GM21447 (cell line): ENCODE measurements around the gene PSMD12.
"Not testable (repeated sequence)": the region's sequence is repeated elsewhere in the genome, so short reads cannot be mapped to it uniquely, and the experiment has no call there.

Source experiments
- ATAC-seq: cut with Tn5 transposase; IDR thresholded peaks from one replicate; pipeline ENCODE4 v1.9.1; 2021; ENCODE audit not compliant: unreplicated experiment

PSMD12 gene

GRCh38 chr17:67366193-67367157 is at the start of gene PSMD12:
PSMD12 (minus strand) TSS chr17:67366577; CDS start chr17:67366519, 58 bp downstream.
- ATAC-seq = peak; percentile 85

GRCh38 chr17:67415291-67415690 is 48.9 kb upstream of the PSMD12 start:
- ATAC-seq = no peak

DNA sequence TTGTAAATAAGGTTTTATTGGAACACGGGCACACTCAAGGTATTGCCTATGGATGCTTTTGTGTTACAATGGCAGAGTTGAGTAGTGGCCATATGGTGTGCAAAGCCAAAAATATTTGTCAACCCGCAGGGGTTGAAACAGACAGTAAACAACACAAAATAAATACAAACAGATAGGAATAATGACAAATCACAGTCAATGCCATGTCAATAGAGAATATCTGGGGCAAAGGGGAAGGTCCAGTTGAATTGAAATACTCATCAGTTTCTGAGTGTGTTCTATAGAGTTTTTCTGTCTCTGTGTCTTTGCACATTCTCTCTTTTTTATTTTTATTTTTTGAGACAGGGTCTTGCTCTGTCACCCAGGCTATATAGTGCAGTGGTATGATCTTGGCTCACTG is 48.2 kb upstream of the PSMD12 start:
- no peak for ATAC-seq

GRCh38 chr17:67414130-67414529 is 47.8 kb upstream of the PSMD12 start:
- ATAC-seq = no peak

DNA sequence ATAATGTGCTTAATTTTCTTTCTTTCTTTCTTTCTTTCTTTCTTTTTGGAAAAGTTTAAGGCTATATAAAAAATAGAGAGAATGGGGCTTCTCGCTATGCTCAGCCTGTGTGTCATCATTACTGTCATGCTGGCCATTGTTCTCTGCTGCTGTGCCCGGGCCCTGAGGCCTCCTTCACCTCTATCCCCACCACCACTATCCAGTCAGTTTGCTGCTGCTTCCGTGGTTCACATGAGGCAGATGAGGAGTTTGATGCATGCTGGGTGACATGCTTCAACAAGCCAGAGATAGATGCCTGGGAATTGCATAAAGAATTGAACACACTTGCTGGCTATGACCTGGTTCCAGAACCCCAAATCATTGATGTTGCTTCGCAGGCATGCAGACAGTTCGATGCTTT is 47.0 kb upstream of the PSMD12 start:
- ATAC-seq = no peak

DNA sequence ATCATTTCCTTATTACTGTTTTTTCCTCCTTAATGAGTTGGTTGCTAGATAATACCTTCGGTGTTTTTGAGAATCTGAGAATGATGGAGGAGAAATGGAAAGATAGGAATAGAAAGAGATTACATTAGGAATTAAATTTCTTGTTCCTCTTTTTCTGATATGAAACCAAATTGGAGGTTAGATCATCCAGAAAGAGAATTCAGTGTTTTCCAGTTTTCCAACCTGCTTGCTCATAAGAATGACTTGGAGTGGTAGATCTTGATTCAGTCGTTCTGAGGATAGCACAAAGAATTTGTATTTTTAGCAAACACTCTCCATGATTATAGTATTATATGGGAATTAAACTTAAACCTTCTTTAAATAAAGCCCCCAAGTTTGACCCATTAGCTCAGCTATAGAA is 46.6 kb upstream of the PSMD12 start:
- no peak for ATAC-seq

- ATAC-seq = no peak
Measured at GRCh38 chr17:67412032-67412431, 45.7 kb upstream of the PSMD12 start.

DNA sequence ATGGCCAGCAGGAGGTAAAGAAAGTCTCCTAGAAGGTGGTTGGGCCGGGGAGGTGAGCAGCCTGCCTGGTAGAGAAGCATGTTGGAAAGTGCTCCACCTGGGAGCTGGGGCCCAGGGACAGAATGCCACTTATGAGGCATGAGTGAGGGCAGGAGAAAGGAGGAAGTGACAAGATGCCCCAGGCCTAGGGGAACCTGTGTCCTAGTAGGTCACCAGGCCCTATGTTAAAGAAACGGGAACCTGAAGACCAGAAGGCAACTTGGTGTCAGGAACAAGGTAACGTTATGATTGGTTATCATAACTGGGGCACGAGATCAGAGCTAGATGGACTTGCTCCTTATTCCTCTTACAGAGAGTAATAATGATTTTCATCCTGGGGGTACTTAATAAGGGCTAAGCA is 45.0 kb upstream of the PSMD12 start:
- ATAC-seq = no peak

DNA sequence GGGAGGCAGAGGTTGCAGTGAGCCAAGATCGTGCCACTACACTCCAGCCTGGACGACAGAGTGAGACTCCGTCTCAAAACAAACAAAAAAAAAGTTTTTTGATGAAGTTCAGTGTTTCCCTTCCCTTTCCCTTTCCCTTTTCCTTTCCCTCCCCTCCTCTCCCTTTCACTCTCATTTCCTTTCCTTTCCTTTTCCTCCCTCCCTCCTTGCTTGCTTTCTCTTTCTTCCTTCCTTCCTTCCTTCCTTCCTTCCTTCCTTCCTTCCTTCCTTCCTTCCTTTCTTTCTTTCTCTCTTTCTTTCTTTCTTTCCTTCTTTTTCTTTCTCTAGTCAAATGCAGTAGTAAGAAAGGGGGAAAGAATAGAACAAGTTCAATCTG is 42.1 kb upstream of the PSMD12 start:
- ATAC-seq = not testable (repeated sequence)

- ATAC-seq = no peak
Measured at GRCh38 chr17:67403483-67403882, 37.1 kb upstream of the PSMD12 start.

GRCh38 chr17:67403065-67403464 is 36.7 kb upstream of the PSMD12 start:
- no peak for ATAC-seq

DNA sequence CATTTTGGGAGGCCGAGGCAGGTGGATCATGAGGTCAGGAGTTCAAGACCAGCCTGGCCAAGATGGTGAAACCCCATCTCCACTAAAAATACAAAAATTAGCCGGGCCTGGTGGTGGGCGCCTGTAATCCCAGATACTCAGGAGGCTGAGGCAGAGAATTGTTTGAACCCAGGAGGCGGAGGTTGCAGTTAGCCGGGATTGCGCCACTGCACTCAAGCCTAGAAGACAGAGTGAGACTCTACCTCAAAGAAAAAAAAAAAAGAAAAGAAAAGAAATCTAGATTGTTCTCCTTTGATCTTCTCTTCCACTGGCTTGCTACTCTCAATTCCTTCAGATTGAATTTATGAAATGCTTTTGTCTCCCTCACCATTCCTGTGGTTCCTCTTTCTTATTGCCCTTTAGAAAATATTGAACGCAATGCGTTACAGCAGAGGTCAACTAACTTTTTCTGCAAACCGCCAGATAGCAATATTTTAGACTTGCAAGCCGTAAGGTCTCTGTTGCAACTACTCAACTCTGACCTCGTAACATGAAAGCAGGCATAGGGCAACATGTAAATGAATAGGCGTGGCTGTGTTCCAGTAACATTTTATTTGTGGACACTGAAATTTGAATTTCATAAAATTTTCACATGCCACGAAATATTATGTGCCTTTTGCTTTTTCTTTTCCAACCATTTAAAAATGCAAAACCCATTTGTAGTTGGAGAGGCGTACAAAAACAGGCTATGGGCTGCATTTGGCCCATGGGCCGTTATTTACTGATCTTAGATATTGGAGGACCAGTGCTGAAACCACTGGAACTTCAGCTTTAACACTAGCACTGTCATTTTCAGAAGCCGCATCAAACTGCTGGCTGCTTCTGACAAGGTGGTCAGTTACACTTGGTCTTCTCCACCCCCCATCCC is 35.5 kb upstream of the PSMD12 start:
- no peak for ATAC-seq

DNA sequence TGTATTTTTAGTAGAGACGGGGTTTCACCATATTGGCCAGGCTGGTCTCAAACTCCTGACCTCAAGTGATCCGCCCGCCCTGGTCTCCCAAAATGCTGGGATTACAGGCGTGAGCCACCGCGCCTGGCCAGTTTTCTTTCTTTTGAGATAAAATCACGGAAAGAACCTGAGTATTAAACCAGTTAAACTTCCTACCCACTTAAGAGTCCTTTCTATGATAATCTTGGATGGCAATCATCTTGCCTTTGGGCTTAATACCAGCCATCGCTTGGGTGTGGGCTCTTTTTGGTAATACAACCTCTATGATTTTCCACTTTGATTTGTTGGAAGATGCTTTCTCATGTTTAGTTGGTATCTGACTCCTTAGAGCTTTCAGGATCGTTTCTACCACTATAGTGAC is 34.7 kb upstream of the PSMD12 start:
- ATAC-seq = no peak

- no peak for ATAC-seq
Measured at GRCh38 chr17:67400193-67400592, 33.8 kb upstream of the PSMD12 start.

DNA sequence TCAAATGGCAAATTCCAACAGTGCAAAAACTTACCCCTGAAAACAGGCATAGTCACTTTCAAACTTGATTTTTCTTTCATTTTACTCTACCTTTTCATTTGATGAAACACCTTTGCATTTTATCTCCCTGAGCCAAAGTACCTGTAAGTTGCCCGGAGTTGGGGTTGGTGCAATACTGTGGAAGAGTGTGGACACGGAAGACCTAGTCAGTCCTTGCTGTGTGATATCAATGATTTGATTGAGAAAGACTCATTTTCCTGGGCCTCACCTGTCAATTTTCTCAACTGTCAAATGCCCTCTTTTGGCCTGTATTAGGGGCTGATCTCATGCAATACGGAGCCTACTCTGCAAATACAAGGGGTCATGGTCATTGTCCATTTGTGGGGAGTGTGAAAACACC is 33.3 kb upstream of the PSMD12 start:
- ATAC-seq = no peak

- no peak for ATAC-seq
Measured at GRCh38 chr17:67393809-67394397, 27.5 kb upstream of the PSMD12 start.

GRCh38 chr17:67392111-67392510 is 25.7 kb upstream of the PSMD12 start:
- ATAC-seq = no peak

DNA sequence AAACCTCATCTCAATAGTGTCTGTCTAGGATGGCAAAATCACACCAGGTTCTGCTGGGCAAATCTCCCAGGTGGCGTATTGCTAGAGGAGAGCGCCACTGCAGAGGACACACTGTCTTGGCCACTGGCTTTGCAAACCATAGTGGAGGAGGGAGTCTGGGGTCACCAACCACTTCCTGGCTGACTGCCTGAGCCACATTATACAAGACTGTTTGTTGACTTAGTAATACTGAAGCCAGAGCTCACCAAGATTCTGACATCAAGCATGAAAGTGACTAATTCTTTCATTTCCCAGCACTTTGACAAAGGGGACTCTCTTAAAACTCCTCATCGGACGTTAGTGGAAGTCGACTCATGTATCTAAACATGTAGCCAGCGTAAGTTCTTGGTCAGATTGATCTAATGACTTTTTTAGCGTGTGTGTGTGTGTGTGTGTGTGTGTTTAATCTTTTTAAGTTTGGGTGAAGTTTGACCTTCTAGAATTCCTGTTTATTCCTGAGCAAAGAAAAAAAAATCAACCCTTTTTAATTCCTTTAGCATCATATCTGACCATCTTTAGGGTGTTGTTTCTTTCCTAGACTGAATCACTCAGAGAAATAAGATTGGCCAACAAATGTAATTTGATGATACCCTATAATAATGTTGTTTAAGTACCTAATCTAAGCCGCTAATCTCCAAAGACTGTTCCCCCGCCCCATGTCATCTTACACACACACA is 24.4 kb upstream of the PSMD12 start:
- peak; percentile 97 for ATAC-seq

GRCh38 chr17:67390006-67390645 is 23.7 kb upstream of the PSMD12 start:
- ATAC-seq = no peak

DNA sequence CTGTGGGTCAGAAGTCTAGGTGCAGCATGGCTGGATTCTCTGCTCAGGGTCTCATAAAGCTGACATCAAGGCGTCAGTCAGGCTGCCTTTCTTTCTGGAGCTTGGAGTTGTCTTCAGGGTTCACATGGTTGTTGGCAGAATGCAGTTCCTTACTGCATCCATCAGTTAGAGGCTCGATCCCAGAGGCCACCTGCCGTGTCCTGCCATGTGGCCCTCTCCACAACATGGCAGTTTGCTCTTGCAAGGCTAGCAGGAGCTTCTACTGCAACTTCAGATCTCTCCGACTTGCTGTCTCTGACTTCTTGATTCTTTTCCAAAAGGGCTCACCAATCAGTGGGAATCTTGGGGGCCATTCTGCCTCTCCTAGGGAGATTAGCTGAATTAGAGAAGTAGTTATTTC is 22.6 kb upstream of the PSMD12 start:
- ATAC-seq = no peak
